Fibroblast of villous mesenchyme (primary cell): ENCODE results near the gene TAF15. TPM values are rescaled to one million over a fixed set of nuclear protein-coding genes. Genes with fewer than 3 reads are reported as not detected.
A peak's percentile ranks its signal among the peaks of the same experiment; 100 is the strongest.

Source experiments
- DNase-seq: peaks from one replicate; pipeline ENCODE4 v3.0.0-alpha.2; 2010; ENCODE audit warnings: low read depth
- H3K4me3 ChIP-seq: 2 replicates; pipeline ENCODE4 v1.5.1; 2011; ENCODE audit warnings: low read depth, mild to moderate bottlenecking, low read length
- total RNA-seq: library from RNA; depleted of rRNA; stranded (reverse); fragments of >200 nt; gene quantifications from 2 replicates; pipeline ENCODE4 v1.2.3, GENCODE V29; 2012
- TF ChIP-seq, protein P1 (sequence below): IDR thresholded peaks from 2 replicates; pipeline ENCODE4 v1.5.1; 2012; ENCODE audit warnings: low read depth, mild to moderate bottlenecking, low read length; ENCODE audit not compliant: insufficient read depth

Gene TAF15
- total RNA-seq, 1 donor = 47.1 TPM

DNA sequence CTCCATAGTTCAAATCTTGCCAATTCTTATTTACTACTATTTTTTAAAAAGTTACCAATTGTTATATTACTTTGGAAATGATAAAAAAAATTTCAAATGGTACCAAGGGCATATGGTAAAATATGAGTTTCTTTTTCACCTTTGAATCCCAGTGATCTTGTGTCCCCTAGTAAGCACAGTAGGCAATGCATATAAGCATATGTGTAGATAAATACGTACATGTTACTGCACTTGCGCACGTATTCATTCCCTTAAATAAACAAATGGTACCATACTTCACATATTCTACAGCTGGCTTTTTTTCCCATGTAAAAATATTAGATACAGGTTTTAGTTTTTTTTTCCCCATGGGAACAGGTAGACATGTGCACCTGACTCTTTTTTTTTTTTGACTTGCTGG lies 31.8 kb downstream of the TAF15 start:
- DNase-seq = no peak

DNA sequence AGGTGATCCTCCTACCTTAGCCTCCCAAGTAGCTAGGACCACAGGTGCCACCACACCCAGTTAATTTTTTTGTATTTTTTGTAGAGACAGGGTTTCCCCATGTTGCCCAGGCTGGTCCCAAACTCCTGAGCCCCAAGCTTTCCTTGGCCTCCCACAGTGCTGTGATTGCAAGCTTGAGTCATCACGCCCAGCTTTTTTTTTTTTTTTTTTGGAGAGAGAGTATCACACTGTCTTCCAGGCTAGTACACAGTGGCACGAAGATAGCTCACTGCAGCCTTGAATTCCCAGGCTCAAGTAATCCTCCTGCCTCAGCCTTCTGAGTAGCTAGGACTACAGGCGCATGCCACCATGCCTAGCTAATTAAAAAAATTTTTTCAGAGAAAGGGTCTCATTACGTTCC lies 32.2 kb downstream of the TAF15 start:
- DNase-seq = peak; percentile 23
- TF ChIP-seq, protein P1, sequence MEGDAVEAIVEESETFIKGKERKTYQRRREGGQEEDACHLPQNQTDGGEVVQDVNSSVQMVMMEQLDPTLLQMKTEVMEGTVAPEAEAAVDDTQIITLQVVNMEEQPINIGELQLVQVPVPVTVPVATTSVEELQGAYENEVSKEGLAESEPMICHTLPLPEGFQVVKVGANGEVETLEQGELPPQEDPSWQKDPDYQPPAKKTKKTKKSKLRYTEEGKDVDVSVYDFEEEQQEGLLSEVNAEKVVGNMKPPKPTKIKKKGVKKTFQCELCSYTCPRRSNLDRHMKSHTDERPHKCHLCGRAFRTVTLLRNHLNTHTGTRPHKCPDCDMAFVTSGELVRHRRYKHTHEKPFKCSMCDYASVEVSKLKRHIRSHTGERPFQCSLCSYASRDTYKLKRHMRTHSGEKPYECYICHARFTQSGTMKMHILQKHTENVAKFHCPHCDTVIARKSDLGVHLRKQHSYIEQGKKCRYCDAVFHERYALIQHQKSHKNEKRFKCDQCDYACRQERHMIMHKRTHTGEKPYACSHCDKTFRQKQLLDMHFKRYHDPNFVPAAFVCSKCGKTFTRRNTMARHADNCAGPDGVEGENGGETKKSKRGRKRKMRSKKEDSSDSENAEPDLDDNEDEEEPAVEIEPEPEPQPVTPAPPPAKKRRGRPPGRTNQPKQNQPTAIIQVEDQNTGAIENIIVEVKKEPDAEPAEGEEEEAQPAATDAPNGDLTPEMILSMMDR = no peak
- H3K4me3 ChIP-seq = no peak overlapping the region

More for the DNA sequence above, 31.8 kb downstream of the TAF15 start:
- TF ChIP-seq, protein P1 = no peak
- H3K4me3 ChIP-seq = no peak overlapping the region

DNA sequence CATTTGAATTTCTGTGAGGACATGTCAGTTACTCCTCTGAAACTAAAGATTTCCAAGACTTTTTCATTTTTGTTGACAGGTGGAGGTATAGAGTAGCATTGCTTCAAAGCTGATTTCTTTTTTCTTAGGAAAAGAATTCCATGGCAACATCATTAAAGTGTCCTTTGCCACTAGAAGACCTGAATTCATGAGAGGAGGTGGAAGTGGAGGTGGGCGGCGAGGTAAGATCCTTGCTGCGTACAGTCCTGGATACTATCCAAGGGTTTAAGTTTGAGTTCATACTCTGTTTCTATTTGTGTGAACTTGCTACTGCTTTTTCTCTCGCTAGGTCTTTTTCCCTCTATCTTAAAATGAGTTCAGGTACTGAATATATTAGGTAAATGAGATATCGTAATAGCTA lies 33.0 kb downstream of the TAF15 start:
- TF ChIP-seq, protein P1 = no peak
- DNase-seq = no peak
- no peak overlapping the region for H3K4me3 ChIP-seq

DNA sequence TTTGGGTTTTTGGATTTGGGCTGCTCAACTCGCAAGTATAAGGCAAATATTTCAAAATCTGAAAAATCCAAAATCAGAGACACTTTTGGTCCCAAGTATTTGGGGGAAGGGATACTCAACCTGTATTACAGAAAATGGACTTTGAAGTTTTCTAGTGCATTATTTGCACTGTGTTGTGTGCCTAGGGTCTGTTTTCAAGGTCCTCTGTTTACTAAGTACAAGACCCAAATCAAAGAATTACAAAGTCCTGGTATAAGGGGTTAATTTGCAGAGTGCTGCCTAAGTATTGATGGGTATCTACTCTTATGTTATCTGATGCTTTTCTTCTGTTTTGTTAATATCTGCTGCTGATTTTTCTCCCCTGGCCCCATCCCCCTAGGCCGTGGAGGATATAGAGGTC lies 34.4 kb downstream of the TAF15 start:
- DNase-seq = no peak
- TF ChIP-seq, protein P1 = no peak
- H3K4me3 ChIP-seq = no peak overlapping the region

DNA sequence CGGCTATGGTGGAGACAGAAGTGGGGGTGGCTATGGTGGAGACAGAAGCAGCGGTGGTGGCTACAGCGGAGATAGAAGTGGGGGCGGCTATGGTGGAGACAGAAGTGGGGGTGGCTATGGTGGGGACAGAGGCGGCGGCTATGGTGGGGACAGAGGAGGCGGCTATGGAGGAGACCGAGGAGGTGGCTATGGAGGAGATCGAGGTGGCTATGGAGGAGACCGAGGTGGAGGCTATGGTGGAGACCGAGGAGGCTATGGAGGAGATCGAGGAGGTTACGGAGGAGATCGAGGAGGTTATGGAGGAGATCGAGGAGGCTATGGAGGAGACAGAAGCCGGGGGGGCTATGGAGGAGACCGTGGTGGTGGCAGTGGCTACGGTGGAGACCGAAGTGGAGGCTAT lies 35.3 kb downstream of the TAF15 start:
- DNase-seq = no peak
- no peak overlapping the region for H3K4me3 ChIP-seq
- TF ChIP-seq, protein P1 = no peak

DNA sequence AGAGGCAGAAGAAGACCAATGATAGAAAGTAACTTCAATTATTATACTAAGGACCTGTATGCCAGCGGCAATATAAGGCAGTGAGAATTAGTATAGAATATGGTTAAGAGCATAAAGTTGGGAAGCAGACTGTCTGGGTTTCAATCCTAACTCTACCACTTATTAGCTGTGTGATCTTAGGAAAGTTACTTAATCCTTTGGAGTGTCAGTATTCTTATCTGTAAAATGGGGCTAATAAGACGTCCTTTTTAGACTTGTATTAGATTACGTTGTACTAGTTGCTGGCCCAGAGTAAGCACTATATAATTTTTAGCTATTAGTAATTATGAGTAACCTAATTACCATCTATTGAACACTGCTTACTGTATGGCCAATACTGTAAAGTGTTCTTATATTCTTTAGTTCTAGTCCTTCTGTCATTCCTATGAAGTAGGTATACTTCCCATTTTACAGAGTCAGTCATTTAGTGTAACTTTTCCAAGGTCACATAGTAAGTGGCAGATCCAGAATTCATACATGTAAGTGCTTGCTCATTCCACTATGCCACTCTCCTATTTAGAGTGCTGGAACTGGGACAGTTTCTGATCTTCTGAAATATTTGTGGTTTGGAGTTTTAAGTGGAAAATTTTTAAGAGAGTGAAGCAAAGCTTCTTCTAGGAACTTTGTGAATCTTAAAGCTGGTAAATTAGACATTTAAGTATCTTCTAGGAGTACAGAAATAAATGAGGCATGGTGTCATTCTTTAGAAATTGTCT lies 36.9 kb downstream of the TAF15 start:
- TF ChIP-seq, protein P1 = no peak
- no peak overlapping the region for H3K4me3 ChIP-seq
- peak; percentile 40 for DNase-seq

DNA sequence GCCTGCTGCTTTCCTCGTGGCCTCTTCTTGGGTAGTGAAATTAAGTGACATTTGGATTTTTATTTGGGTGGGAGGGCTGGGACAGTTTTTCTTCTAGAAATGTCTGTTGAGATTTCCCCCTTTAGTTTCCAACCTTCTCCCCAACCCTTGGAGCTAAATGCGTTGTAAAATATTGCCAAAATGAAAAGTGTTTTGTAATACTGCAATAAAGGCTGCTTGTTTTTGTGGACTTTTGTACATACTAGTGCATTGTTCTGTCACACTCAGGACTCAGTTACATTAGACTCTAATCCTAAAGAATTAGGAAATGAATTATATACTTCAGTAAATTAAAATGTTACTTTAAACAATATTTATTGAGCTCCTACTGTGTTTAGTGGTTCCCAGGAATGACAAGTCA lies 37.7 kb downstream of the TAF15 start:
- DNase-seq = no peak
- TF ChIP-seq, protein P1 = no peak
- H3K4me3 ChIP-seq = no peak overlapping the region
